NT2/D1 (cell line): ENCODE data around the gene SGO2.

Experiments used
- SUZ12 ChIP-seq: IDR thresholded peaks from 2 replicates; pipeline ENCODE4 v1.6.1; 2011; ENCODE audit not compliant: insufficient read length, insufficient read depth; ENCODE audit errors: extremely low read depth
- YY1 ChIP-seq: IDR thresholded peaks from 2 replicates; pipeline ENCODE4 v1.6.1; 2011; ENCODE audit not compliant: insufficient read length, insufficient read depth
- ZNF274 ChIP-seq: IDR thresholded peaks from 2 replicates; pipeline ENCODE4 v1.6.1; 2011; ENCODE audit warnings: mild to moderate bottlenecking, low read depth, low read length

DNA sequence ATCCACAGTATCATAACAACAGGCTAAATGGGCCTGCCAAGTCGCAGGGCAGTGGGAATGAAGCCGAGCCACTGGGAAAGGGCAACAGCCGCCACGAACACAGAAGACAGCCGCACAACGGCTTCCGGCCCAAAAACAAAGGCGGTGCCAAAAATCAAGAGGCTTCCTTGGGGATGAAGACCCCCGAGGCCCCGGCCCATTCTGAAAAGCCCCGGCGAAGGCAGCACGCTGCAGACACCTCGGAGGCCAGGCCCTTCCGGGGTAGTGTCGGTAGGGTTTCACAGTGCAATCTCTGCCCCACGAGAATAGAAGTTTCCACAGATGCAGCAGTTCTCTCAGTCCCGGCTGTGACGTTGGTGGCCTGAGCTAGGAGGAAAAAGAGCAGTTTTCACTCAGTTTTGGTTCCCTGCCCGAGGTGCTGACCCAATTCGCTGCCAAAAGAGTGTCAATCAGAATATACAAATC, 48.3 kb upstream of the SGO2 start:
- no peak for TF ChIP-seq SUZ12
- TF ChIP-seq ZNF274: no peak
- TF ChIP-seq YY1: no peak
